GM19438 (cell line): Measurements from ENCODE around the gene UIMC1.

Source experiments
- ATAC-seq: cut with Tn5 transposase; IDR thresholded peaks from one replicate; pipeline ENCODE4 v1.9.1; 2021; ENCODE audit warnings: low read depth; ENCODE audit not compliant: unreplicated experiment

Gene UIMC1

GRCh38 chr5:176956756-176957155, 49.8 kb downstream of the UIMC1 start:
- no peak for ATAC-seq

GRCh38 chr5:176955895-176956294, 50.7 kb downstream of the UIMC1 start:
- ATAC-seq: no peak

- ATAC-seq: no peak
Observed at GRCh38 chr5:176954050-176954449, 52.5 kb downstream of the UIMC1 start.

- ATAC-seq: no peak
Observed at GRCh38 chr5:176952531-176953193, 53.9 kb downstream of the UIMC1 start.

GRCh38 chr5:176948458-176948857, 58.1 kb downstream of the UIMC1 start:
- no peak for ATAC-seq

GRCh38 chr5:176947847-176948246, 58.7 kb downstream of the UIMC1 start:
- no peak for ATAC-seq

- ATAC-seq: no peak
Observed at GRCh38 chr5:176944268-176944667, 62.3 kb downstream of the UIMC1 start.

- no peak for ATAC-seq
Observed at GRCh38 chr5:176943816-176944215, 62.8 kb downstream of the UIMC1 start.

GRCh38 chr5:176941951-176942350, 64.6 kb downstream of the UIMC1 start:
- ATAC-seq: no peak

- ATAC-seq: no peak
Observed at GRCh38 chr5:176938472-176938871, 68.1 kb downstream of the UIMC1 start.

GRCh38 chr5:176935017-176935416, 71.6 kb downstream of the UIMC1 start:
- no peak for ATAC-seq

GRCh38 chr5:176934309-176934930, 72.2 kb downstream of the UIMC1 start:
- no peak for ATAC-seq

- ATAC-seq: no peak
Observed at GRCh38 chr5:176929654-176930053, 76.9 kb downstream of the UIMC1 start.

- ATAC-seq: no peak
Observed at GRCh38 chr5:176927562-176927961, 79.0 kb downstream of the UIMC1 start.

- ATAC-seq: no peak
Observed at GRCh38 chr5:176922817-176923216, 83.8 kb downstream of the UIMC1 start.

GRCh38 chr5:176921714-176922113, 84.9 kb downstream of the UIMC1 start:
- no peak for ATAC-seq

- ATAC-seq: no peak
Observed at GRCh38 chr5:176918613-176919012, 88.0 kb downstream of the UIMC1 start.

- ATAC-seq: no peak
Observed at GRCh38 chr5:176916337-176916736, 90.2 kb downstream of the UIMC1 start.

- ATAC-seq: no peak
Observed at GRCh38 chr5:176915906-176916305, 90.7 kb downstream of the UIMC1 start.

- ATAC-seq: no peak
Observed at GRCh38 chr5:176912115-176912514, 94.5 kb downstream of the UIMC1 start.

GRCh38 chr5:176908675-176909368, 97.8 kb downstream of the UIMC1 start:
- ATAC-seq: no peak

- no peak for ATAC-seq
Observed at GRCh38 chr5:176906796-176907195, 99.8 kb downstream of the UIMC1 start.
